ENCODE data around the gene ARL15.

DNA sequence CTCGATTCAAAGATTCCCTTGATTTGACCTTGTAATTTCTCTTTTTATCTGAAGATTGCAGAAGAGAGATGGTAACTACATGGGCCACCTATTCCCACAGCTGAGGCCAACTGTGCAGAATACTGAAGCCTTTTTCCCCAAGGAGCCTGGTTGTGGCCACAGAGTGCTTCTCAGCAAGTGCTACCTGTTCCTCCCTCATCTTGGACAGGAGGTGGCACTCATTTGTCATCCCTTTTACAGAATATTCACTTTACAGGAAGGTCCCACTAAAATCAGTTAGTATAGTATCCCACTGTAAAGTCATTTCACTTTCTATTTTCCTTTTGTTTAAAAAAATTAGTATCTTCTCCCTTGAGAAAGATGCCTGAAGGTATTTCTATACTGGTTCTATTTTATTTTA, 346.4 kb downstream of the ARL15 start:
- TF ChIP-seq, protein P1, sequence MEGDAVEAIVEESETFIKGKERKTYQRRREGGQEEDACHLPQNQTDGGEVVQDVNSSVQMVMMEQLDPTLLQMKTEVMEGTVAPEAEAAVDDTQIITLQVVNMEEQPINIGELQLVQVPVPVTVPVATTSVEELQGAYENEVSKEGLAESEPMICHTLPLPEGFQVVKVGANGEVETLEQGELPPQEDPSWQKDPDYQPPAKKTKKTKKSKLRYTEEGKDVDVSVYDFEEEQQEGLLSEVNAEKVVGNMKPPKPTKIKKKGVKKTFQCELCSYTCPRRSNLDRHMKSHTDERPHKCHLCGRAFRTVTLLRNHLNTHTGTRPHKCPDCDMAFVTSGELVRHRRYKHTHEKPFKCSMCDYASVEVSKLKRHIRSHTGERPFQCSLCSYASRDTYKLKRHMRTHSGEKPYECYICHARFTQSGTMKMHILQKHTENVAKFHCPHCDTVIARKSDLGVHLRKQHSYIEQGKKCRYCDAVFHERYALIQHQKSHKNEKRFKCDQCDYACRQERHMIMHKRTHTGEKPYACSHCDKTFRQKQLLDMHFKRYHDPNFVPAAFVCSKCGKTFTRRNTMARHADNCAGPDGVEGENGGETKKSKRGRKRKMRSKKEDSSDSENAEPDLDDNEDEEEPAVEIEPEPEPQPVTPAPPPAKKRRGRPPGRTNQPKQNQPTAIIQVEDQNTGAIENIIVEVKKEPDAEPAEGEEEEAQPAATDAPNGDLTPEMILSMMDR (conservative IDR thresholded peaks at IDR 0.05 in 1 of 2, IDR thresholded peaks at IDR 0.05 in 1 of 2; ENCODE audit: extremely low read depth in 1 of 2, insufficient read depth in 1 of 2, low read depth in 1 of 2, low read length in 2 of 2), result peak in 1 of 2 donors; percentile 23
- TF ChIP-seq EZH2 (IDR thresholded peaks at IDR 0.05; ENCODE audit: borderline replicate concordance, low read length), result no peak
